ENCODE results near the gene LBHD2.

The LBHD2 gene

DNA sequence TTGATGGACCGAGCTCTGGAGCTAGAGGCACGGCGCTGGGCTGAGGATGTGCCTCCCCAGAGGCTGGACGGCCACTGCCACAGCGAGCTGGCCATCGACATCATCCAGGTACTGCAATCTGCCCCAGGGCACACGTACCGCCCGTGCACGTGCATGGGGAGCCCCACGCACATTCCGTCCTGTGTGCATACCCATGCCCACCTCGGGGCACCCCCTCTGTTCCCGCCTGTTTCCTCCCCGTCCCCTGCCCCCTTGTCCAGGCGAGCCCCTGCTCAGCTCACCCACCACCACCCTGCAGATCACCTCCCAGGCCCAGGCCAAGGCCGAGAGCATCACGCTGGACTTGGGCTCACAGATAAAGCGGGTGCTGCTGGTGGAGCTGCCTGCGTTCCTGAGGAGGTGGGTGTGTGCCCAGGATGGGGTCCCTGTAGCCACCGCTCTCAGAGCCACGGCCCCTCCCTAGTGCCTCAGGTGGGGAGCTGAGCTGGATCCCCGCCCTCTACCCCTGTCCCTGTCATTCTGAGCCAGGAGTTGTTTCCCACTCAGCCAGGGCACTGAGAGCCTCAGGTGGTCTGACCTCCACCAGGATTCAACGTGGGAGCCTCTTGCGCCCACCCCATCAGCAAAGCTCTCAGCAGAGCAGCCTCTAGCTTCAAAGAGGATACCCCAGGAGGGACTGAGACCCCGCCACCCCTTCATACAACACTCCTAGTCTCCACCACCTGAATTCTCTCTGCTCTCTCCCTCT is 46.2 kb downstream of the LBHD2 start:
- in situ Hi-C loops (cut with HindIII; ENCODE audit: low sequenced_read_pairs) = no loop called here

DNA sequence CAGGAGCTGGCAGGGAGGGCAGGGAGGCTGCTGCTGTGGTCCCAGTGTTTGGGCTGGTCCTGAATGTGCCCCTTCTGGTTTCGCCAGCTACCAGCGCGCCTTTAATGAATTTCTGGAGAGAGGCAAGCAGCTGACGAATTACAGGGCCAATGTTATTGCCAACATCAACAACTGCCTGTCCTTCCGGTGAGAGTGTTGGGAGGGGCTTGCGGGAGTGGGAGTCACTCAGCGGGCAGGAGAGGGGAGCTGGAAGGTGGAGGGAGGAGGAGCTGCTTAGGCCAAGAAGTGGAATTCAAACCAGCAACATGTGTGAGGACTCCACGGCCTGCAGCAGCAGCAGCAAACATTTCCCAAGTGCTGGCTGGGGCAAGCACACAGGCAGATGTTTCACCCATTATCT is 47.0 kb downstream of the LBHD2 start:
- in situ Hi-C loops (cut with HindIII; ENCODE audit: low sequenced_read_pairs) = no loop called here

DNA sequence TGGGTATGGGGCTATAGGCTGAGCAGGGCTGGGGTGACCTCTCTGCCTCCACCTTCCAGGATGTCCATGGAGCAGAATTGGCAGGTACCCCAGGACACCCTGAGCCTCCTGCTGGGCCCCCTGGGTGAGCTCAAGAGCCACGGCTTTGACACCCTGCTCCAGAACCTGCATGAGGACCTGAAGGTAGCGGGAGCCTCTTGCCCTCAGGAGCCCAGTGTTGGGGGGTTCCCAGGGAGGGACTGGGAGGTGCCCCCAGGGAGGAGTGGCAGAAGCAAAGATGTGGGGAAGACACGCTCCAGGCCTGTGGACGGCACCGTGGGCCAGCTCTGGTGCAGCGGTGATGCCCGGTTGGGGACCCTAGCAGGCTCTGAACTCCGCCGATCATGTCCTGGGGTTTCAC is 47.6 kb downstream of the LBHD2 start:
- in situ Hi-C loops (cut with HindIII; ENCODE audit: low sequenced_read_pairs) = no loop called here

DNA sequence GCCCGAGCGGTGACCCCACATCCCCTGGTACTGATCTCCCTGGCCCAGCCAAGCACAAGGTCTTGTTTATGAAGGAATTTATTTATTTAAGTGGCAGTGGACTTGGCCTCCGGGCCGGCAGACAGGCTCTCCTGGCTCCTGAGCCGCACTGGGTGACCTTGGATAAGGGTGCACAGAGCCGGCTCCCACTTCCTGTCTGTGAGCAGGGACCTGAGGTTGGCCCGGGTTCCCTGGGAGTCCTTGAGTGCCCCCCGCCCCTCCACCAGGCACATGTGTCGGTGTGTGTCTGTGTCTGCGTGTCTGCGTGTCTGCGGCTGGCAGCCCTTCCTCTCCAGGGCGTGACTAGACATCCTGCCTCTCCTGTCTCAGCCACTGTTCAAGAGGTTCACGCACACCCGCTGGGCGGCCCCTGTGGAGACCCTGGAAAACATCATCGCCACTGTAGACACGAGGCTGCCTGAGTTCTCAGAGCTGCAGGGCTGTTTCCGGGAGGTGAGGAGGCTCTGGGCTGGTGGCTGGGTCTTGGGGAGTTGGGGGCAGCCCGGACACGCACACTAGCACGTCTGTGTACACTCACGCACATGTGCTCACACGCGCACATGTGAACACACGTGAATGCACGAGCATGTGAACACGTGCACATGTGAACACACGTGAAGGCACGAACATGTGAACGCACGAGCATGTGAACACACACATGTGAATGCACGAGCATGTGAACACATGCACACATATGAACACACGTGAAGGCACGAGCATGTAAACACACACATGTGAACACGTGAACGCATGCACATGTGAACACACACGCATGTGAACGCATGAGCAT is 48.6 kb downstream of the LBHD2 start:
- in situ Hi-C loops (cut with HindIII; ENCODE audit: low sequenced_read_pairs) = no loop called here

DNA sequence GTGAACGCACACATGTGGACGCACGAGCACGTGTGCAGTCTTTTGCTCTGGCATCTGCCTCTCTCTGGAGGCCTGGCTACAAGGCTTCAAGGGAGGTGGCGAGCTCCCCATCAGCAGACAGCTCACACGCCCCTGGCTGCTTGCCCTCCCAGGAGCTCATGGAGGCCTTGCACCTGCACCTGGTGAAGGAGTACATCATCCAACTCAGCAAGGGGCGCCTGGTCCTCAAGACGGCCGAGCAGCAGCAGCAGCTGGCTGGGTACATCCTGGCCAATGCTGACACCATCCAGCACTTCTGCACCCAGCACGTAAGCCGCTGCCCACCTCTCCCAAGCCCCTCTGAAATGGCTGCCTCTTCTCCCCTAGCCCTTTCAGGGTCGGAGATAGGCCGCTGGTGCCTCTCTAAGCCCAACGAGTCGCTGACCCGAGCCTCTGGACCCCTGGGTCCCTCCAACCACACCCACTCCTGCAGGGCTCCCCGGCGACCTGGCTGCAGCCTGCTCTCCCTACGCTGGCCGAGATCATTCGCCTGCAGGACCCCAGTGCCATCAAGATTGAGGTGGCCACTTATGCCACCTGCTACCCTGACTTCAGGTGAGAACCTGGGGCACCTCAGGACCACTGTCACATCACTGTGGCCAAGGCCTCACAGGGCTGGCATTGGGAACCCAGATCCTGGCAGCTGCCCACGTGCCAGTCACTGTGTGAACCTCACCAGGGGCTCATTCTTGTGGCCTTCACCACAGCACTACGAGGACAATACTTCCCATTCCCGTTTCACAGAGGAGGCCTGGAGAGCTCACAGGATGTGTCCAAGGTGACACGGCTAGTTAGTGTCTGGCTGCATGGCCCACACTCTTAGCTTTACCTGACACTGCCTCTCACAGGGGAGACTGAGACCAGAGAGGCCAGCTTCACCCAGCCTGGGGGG is 49.5 kb downstream of the LBHD2 start:
- in situ Hi-C loops (cut with HindIII; ENCODE audit: low sequenced_read_pairs) = no loop called here

DNA sequence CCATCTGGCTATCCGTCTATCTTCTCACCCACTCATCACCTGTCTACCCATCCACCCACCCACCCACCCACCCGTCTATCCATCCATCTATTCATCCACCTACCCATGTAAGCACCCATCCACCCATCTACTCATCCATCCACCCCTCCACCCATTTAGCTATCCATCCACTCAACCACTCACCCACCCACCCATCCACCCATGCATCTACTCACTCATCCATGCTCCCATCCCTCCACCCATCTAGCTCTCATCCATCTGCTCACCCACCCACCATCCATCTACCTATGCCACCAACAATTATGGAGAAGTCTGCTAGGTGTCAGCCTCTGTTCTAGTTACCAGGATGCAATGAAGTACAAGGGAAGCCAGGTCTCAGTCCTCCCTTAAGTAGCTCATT is 50.4 kb downstream of the LBHD2 start:
- in situ Hi-C loops (cut with HindIII; ENCODE audit: low sequenced_read_pairs) = no loop called here

DNA sequence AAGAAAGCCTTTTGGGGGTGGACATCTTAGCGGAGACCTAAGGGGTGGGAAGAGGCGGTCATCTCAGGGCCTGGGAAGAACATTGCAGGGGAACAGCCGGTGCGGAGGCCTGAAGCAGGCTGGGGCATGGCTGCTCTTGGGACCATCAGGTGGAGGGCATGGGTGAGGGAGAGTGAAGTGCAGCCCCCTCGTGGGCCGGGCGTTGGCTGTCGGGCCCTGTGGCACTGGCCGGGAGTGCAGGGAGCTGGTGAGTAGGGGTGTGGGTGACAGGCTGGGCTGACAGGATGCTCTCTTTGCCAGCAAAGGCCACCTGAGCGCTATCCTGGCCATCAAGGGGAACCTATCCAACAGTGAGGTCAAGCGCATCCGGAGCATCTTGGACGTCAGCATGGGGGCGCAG is 50.9 kb downstream of the LBHD2 start:
- in situ Hi-C loops (cut with HindIII; ENCODE audit: low sequenced_read_pairs) = no loop called here

DNA sequence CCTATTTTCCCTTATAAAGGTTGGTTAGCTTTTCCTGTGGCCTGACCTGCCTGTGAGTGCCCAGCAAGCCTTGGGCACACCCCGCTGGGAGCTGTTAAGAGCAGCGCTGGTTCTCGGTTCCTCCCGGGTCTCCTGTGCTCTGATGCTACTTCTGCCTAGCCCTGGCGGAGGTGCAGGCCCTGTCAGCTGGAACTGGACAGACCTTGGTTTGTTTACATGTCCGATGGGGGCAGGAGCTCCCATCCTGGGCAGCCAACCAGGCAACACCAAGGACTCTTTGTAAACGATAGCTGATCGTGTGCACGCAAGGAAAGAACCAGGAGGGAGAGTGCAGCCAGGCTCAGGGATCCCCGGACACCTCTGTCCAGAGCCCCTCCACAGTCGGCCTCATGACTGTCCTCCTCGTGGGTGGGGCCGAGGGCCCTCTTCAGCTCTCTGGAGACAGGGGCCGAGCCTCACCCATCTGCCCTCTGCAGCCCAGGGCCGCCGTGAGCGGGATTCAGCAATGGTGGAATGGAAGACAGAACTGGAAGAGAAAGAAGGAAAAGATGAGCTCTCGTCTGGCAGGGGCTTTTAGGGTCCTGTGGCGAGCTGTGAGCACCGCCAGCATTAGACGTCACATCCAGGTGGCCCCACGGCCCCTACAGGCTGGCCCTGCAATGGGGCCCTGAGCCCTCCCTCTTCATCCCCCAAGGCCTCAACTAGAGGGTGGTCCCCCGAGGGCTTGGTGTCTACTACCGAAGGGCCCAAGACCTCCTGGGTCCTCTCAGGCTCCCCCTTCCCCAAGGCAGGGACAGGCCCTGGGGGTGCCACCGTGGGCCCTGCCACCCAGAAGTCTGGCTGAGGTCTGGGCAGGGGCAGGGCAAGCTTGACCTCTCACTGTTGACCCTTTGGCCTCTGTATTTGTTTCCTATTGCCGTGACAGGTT is 51.6 kb downstream of the LBHD2 start:
- in situ Hi-C loops (cut with HindIII; ENCODE audit: low sequenced_read_pairs) = no loop called here

DNA sequence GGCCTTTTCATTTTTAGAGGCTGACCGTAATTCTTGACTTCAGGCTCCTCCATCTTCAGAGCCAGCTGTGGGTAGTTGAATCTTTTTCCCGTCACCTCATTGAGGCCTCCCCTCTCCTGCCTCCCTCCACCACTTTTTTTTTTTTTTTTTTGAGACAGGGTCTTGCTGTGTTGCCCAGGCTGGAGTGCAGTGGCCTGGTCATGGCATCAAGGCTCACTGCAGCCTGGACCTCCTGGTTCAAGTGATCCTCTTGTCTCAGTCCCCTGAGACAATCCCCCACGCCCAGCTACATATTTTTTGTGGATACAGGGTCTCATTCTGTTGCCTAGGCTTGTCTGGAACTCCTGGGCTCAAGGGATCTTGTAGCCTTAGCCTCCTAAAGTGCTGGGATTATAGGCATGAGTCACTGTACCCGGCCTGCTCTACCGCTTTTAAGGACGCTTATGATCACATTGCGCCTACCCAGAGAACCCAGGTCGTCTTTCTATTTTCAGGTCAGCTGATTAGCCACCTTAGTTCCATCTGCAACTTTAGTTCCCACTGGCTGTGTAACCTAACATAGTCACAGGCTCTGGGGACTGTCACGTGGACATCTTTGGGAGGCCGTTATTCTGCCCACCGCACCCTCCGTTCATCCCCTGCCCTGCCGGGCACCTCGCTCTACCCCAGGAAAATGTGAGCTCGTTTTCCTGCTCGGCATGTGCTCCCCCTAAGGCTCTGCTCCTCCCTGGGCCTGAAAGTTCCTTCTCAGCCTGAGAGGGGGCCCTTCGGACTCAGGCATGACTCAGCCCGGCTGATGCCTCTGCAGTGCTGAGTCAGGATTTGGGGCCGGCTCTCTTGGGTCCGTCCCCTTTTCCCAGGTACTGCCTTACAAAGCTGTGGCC is 52.6 kb downstream of the LBHD2 start:
- in situ Hi-C loops (cut with HindIII; ENCODE audit: low sequenced_read_pairs) = no loop called here

DNA sequence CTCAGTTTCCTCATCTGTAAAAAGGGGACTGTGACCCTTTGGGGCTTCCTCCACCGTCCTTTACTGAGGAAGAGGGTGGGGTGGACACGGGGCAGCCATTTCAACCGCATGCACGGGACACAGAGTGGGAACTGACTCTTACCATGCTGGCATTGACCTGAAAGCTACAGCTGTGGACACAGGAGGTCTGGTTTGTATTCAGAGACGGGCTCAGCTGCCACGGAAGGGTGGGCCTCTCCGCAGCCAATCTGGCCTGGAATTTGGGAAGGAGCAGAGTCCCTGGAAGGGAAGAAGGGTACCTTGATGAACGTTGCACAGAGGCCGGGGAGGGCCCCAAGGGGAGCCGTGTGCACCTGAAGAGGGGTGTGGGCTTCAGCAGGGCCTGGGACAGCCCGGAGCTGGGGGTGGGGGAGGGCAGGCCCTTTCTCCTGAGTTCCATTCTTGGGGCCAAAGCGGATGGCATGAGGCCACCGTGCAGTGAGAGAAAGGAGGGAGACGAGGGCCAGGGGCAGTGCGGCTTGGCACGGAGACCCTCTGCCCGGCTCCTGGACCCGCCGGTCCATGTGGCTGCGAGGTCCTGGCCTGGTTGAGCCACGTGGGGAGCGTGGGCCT is 53.8 kb downstream of the LBHD2 start:
- in situ Hi-C loops (cut with HindIII; ENCODE audit: low sequenced_read_pairs) = no loop called here

DNA sequence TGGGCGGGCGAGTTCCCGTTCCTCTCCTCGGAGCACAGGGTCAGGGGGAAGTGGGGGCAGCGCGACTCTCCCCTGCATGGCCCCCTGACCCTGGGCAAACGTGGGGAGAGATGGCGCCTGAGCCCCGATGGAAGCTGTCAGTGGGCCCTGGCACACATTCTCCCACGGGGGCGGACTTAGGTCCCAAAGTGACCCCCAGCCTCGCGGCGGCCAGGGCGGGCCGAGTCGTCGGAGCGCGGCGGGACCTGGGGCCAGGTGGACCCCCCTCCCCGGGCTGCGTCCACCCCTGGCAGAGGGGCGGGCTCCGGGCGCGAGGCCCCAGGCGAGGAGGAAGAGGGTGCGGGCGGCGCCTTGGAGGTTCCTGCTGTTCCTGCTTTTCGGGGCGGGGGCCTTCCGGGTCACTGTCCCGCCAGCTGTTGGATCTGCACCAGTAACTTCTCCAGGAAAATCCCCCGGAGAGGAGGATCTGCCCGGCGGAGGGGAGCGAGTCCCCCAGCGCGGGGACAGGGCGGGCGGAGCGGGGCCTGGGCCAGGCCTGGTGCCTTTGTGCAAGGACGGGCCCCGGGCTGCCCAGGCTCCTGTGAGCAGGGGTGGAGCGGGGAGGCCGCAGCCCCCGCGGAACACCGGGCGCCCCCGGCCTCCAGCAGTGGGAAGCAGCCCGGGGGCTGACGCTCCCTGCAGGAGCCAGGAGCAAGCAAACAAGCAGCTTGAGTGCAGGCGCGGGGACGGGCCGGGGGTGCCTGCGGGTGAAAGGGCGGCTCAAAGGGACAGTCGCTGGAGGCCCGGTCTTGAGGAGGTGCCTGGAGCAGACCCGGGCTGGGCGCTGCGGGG is 54.5 kb downstream of the LBHD2 start:
- in situ Hi-C loops (cut with HindIII; ENCODE audit: low sequenced_read_pairs) = no loop called here

DNA sequence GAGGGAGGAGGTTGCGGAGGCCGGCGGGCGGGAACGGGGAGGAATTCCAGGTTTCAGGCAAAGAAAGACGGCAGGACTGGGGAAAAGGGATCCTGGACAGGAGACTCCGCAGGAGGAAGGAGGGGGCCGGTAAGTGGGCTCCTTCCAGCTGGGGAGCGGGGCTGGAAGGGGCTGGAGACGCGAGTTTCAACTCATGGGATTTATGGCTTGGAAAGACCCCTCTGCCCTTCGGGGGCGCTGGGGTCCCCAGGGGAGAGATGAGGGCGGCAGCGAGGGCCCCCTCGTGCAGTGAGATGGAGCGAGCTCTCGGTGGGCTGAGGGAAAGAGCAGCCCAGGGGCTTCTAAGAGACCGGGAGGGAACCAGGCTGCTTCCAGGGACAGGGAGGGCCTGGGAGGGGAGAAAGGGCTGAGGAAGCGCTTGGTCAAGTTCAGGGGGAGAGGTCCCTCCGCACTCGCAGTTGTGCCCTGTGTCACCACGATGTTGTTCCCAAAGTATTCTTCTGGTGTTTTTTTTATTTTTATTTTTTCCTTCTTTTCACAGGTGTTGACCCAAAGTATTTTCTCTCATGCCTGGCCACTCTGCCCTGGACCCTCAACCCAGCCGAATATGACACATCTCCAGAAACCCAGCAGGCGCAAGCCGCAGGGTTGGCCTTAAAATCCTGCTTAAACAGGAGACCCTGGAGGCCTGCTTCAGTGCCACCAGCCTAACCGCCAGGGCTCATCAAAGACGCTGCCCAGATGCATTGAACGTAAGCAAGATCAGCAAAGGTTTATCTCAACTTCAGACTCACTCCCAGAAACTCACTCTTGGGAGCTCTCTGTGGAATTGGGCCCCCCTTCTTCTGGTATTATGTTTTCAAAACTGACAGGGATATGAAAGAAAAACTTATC is 55.4 kb downstream of the LBHD2 start:
- in situ Hi-C loops (cut with HindIII; ENCODE audit: low sequenced_read_pairs) = no loop called here

Data from DLD1 (cell line).